Endodermal cell (in vitro differentiated cells): ENCODE measurements around the gene GALE. TPM values are rescaled to one million over a fixed set of nuclear protein-coding genes. Genes with fewer than 3 reads are reported as not detected.

Source experiments
- DNase-seq: peaks from one replicate; pipeline ENCODE4 v3.0.0-alpha.2; 2017
- H3K27ac ChIP-seq: 2 replicates; pipeline ENCODE4 v1.5.1; 2013; ENCODE audit warnings: mild to moderate bottlenecking, low read depth, low read length, moderate library complexity
- H3K27me3 ChIP-seq: 2 replicates; pipeline ENCODE4 v1.6.1; 2013; ENCODE audit warnings: mild to moderate bottlenecking, low read length, moderate library complexity; ENCODE audit not compliant: insufficient read depth, control insufficient read depth, poor library complexity, severe bottlenecking
- H3K36me3 ChIP-seq: 2 replicates; pipeline ENCODE4 v1.7.0; 2013; ENCODE audit warnings: mild to moderate bottlenecking, low read length, moderate library complexity; ENCODE audit not compliant: control insufficient read depth, insufficient read depth
- H3K4me1 ChIP-seq: one replicate; pipeline ENCODE4 v1.7.0; 2013; ENCODE audit warnings: low read length; ENCODE audit not compliant: control insufficient read depth, insufficient read depth
- H3K4me3 ChIP-seq: 2 replicates; pipeline ENCODE4 v1.5.1; 2013; ENCODE audit warnings: mild to moderate bottlenecking, low read length, moderate library complexity
- H3K9ac ChIP-seq: 2 replicates; pipeline ENCODE4 v1.6.1; 2013; ENCODE audit warnings: mild to moderate bottlenecking, low read length, moderate library complexity; ENCODE audit not compliant: poor library complexity, severe bottlenecking; ENCODE audit errors: extremely low read depth
- H3K9me3 ChIP-seq: 2 replicates; pipeline ENCODE4 v1.6.1; 2013; ENCODE audit warnings: mild to moderate bottlenecking, low read length, moderate library complexity; ENCODE audit not compliant: control insufficient read depth
- H3K27ac Mint-ChIP-seq: 2 replicates; pipeline ENCODE4 v1.8.0; 2020; ENCODE audit warnings: mixed read lengths
- H3K27me3 Mint-ChIP-seq: 2 replicates; pipeline ENCODE4 v1.8.0; 2021; ENCODE audit warnings: mild to moderate bottlenecking, mixed read lengths; ENCODE audit not compliant: insufficient read depth
- H3K36me3 Mint-ChIP-seq: 2 replicates; pipeline ENCODE4 v1.8.0; 2020; ENCODE audit warnings: low read depth, mixed read lengths
- H3K4me1 Mint-ChIP-seq: 2 replicates; pipeline ENCODE4 v1.8.0; 2020; ENCODE audit warnings: mixed read lengths
- H3K4me3 Mint-ChIP-seq: 2 replicates; pipeline ENCODE4 v1.8.0; 2020; ENCODE audit warnings: mild to moderate bottlenecking, moderate library complexity, mixed read lengths
- H3K9me3 Mint-ChIP-seq: 2 replicates; pipeline ENCODE4 v1.8.0; 2020; ENCODE audit warnings: mild to moderate bottlenecking, mixed read lengths
- WGBS, 2 experiments: methylation state at CpG; one replicate each; pipeline versions ENCODE4 v1.1.5 to v1.1.7; 2013; ENCODE audit warnings: missing lambda C conversion rate in 2 of 2, mixed read lengths in 1 of 2; ENCODE audit not compliant: insufficient coverage in 1 of 2, insufficient read length in 1 of 2; 5-methylcytosine and 5-hydroxymethylcytosine counted together
- total RNA-seq, 2 donors: library from RNA; stranded (reverse); fragmentation: NEBNext Ultra II Directional in 1 of 2; extraction: Animal tissue kit (Norgen Biotek cat#: 25700) in 1 of 2; gene quantifications; 2 replicates in 1 of 2; 3 replicates in 1 of 2; pipeline ENCODE4 v1.2.1, GENCODE V29; 2021
- TF ChIP-seq, protein P1 (sequence below): fragments of 200-600 bp; sonication (generic); conservative IDR thresholded peaks from 2 replicates; pipeline ENCODE4 v1.5.0; 2021; ENCODE audit warnings: antibody characterized with exemption, mild to moderate bottlenecking

The GALE gene
- total RNA-seq, 2 donors from 2014 or later, result 60.4 to 66.0 TPM

DNA sequence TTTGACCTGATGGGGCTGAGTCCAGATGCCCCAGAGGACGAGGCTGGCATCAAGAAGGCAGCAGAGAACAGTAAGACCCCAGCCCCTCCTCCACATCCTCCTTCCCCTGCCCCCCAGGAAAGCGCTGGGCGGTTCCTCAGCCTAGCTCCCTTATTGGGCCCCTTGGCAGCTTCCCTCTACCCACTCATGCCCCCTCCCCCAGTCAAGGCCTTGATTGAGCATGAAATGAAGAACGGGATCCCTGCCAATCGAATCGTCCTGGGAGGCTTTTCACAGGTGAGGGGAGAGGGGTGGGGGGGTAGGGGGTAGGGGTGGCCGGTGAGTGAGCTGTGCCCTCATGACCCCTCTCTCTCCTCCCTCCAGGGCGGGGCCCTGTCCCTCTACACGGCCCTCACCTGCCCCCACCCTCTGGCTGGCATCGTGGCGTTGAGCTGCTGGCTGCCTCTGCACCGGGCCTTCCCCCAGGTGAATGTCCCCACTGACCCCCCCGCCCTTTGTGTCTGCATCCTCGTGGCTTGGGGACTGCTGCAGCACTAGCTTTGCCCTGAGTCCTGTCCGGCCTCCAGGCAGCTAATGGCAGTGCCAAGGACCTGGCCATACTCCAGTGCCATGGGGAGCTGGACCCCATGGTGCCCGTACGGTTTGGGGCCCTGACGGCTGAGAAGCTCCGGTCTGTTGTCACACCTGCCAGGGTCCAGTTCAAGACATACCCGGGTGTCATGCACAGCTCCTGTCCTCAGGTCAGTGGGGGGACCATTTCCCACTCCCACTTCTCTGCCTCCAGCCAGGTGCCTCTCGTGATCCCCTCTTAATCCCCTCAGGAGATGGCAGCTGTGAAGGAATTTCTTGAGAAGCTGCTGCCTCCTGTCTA is 6.5 kb downstream of the GALE start:
- H3K4me1 Mint-ChIP-seq, result peaks cover 12% of the 10 kb centered on the region
- Histone ChIP-seq H3K27ac (no peak overlapping the region), H3K9ac (no peak overlapping the region), H3K27me3 (no peaks in the 10 kb centered on the region), H3K36me3 (peaks cover 34% of the 10 kb centered on the region), H3K4me3 (no peak overlapping the region), H3K9me3 (no peaks in the 10 kb centered on the region), H3K4me1 (peaks cover 4% of the 10 kb centered on the region)
- DNase-seq, result no peak
- TF ChIP-seq, protein P1, sequence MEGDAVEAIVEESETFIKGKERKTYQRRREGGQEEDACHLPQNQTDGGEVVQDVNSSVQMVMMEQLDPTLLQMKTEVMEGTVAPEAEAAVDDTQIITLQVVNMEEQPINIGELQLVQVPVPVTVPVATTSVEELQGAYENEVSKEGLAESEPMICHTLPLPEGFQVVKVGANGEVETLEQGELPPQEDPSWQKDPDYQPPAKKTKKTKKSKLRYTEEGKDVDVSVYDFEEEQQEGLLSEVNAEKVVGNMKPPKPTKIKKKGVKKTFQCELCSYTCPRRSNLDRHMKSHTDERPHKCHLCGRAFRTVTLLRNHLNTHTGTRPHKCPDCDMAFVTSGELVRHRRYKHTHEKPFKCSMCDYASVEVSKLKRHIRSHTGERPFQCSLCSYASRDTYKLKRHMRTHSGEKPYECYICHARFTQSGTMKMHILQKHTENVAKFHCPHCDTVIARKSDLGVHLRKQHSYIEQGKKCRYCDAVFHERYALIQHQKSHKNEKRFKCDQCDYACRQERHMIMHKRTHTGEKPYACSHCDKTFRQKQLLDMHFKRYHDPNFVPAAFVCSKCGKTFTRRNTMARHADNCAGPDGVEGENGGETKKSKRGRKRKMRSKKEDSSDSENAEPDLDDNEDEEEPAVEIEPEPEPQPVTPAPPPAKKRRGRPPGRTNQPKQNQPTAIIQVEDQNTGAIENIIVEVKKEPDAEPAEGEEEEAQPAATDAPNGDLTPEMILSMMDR, result no peak
- H3K9me3 Mint-ChIP-seq, result no peaks in the 10 kb centered on the region
- H3K27ac Mint-ChIP-seq, result no peak overlapping the region
- WGBS, 2 experiments, result 89 to 95% methylated on average over 5 to 17 of the region's 21 CpGs
- no peaks in the 10 kb centered on the region for H3K27me3 Mint-ChIP-seq
- H3K4me3 Mint-ChIP-seq, result no peak overlapping the region
- H3K36me3 Mint-ChIP-seq, result peaks cover 30% of the 10 kb centered on the region

DNA sequence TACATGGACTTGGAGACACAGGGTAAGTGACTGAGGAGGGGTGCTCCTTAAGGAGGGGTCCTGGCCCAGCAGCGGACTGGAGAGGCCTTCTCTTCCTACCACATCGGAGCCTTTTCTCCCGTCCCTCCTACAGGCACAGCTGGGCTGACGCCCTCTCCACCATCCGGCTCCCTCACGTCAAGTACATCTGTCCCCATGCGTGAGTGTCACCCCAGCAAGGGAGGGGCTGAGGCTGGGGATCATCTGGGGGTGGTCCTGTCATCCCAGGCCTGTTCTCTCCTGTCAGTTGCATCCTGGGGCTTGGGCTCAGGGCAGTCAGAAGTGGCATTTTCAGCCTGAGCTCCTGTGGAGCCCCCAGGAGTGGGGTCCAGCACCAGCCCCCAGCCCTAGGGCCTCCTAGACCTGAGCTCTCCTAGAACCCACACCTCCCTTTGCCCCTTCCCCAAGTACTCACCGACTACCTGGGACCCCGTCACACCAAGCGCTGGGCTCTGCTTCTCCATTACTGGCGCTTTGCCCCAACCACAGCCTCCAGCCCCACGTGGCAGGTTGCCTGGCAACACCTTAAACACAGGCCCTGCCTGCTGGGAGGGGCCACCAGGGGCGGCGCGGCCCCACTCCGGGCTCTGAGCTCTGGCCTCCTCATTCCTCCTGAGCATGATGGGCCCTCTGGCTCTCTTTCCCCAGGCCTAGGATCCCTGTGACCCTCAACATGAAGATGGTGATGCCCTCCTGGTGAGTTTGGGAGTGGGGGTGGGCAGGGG is 7.4 kb downstream of the GALE start:
- no peak overlapping the region for H3K27ac ChIP-seq
- DNase-seq, result no peak
- Mint-ChIP-seq H3K36me3 (peaks cover 32% of the 10 kb centered on the region), H3K4me1 (peaks cover 12% of the 10 kb centered on the region), H3K27ac (no peak overlapping the region), H3K4me3 (peak overlapping the region; percentile 98), H3K27me3 (no peaks in the 10 kb centered on the region), H3K9me3 (no peaks in the 10 kb centered on the region)
- no peaks in the 10 kb centered on the region for H3K27me3 ChIP-seq
- H3K9ac ChIP-seq, result no peak overlapping the region
- 94 to 95% methylated on average over 3 to 16 of the region's 16 CpGs for WGBS, 2 experiments
- H3K9me3 ChIP-seq, result no peaks in the 10 kb centered on the region
- no peak overlapping the region for H3K4me3 ChIP-seq
- H3K4me1 ChIP-seq, result peaks cover 4% of the 10 kb centered on the region
- peaks cover 32% of the 10 kb centered on the region for H3K36me3 ChIP-seq
- TF ChIP-seq, protein P1, result no peak

DNA sequence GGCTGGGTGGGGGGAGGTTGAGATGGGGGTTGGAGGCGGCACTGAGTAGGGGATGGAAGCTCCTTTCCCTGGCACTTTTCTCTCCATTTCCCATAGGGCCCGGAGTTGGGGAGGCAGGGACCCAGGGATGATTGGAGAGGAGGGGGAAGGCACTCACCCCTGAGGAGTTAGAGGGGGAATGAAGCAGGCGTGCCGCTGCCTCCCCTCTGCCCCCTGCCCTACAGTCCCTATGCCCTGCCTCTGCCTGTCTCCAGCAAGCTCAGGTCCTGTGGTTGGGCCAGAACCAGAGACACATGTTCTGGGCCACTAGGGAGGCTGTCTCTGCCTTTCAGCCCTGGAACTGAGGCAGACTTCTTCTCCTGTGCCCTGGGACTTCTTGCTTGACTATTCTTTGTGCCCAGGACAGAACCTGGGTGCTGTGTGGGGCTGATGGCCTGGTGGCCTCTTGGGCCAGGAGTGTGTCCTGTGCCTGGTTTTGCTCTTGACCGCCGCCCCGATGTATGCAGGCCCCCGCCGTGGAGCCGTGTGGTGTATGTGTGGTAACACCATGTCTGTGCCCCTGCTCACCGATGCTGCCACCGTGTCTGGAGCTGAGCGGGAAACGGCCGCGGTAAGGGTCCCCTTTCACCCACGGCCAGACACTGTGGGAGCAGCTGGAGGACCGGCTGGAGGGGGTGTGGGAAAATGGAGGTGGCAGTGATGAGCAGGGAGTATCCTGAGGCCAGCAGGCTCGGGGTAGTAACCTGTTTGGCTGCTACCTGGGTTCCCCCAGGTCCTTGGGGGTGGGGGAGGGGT is 8.2 kb downstream of the GALE start:
- Mint-ChIP-seq H3K9me3 (no peaks in the 10 kb centered on the region), H3K4me1 (peaks cover 12% of the 10 kb centered on the region), H3K27me3 (no peaks in the 10 kb centered on the region), H3K4me3 (peak overlapping the region; percentile 98), H3K27ac (peak overlapping the region; percentile 95), H3K36me3 (peaks cover 32% of the 10 kb centered on the region)
- Histone ChIP-seq H3K4me1 (peaks cover 4% of the 10 kb centered on the region), H3K9me3 (no peaks in the 10 kb centered on the region), H3K27ac (no peak overlapping the region), H3K9ac (peak overlapping the region; percentile 77), H3K27me3 (no peaks in the 10 kb centered on the region), H3K4me3 (peak overlapping the region; percentile 98), H3K36me3 (peaks cover 33% of the 10 kb centered on the region)
- TF ChIP-seq, protein P1, result no peak
- 72 to 77% methylated on average over 7 to 18 of the region's 19 CpGs for WGBS, 2 experiments
- DNase-seq, result no peak
